Fibroblast of lung (primary cell): Measurements from ENCODE around the gene URI1. TPM values are rescaled to one million over a fixed set of nuclear protein-coding genes. Genes with fewer than 3 reads are reported as not detected.
"Not testable (repeated sequence)": the region's sequence is repeated elsewhere in the genome, so short reads cannot be mapped to it uniquely, and the experiment has no call there.

Experiments used
- DNase-seq, 2 donors: peaks; one replicate each; pipeline versions ENCODE4 v3.0.0 to v3.0.0-alpha.2; 2010; ENCODE audit warnings: low read depth in 2 of 2
- H2AFZ ChIP-seq: 2 replicates; pipeline ENCODE4 v1.5.1; 2012; ENCODE audit warnings: low read length, control low read depth, inconsistent platforms
- H3K27ac ChIP-seq: 2 replicates; pipeline ENCODE4 v1.5.1; 2011; ENCODE audit warnings: low read length, control low read depth; ENCODE audit not compliant: insufficient read depth
- H3K27me3 ChIP-seq: 2 replicates; pipeline ENCODE4 v1.5.1; 2011; ENCODE audit warnings: mild to moderate bottlenecking, low read length; ENCODE audit not compliant: control insufficient read depth, insufficient read depth
- H3K36me3 ChIP-seq: 2 replicates; pipeline ENCODE4 v1.5.1; 2011; ENCODE audit warnings: low read length; ENCODE audit not compliant: control insufficient read depth, insufficient read depth
- H3K4me1 ChIP-seq: 2 replicates; pipeline ENCODE4 v1.5.1; 2011; ENCODE audit warnings: low read length; ENCODE audit not compliant: control insufficient read depth, insufficient read depth; ENCODE audit errors: extremely low read depth
- H3K4me2 ChIP-seq: 2 replicates; pipeline ENCODE4 v1.5.1; 2011; ENCODE audit warnings: low read length, control low read depth; ENCODE audit not compliant: insufficient read depth; ENCODE audit errors: extremely low read depth
- H3K4me3 ChIP-seq, 4 experiments: fragments of 200-600 bp in 1 of 4; sonication (generic) in 1 of 4; replicated peaks in 1 of 4; 2 replicates each; pipeline ENCODE4 v1.5.1; 2011 to 2016; ENCODE audit warnings: low read length in 4 of 4, low read depth in 3 of 4, mild to moderate bottlenecking in 3 of 4, control low read depth in 2 of 4, inconsistent platforms in 1 of 4, mixed read lengths in 1 of 4; ENCODE audit not compliant: insufficient read depth in 1 of 4; ENCODE audit errors: control extremely low read depth in 1 of 4
- H3K79me2 ChIP-seq: 2 replicates; pipeline ENCODE4 v1.5.1; 2012; ENCODE audit warnings: mild to moderate bottlenecking, low read length, inconsistent platforms; ENCODE audit not compliant: control insufficient read depth, insufficient read depth
- H3K9ac ChIP-seq: 2 replicates; pipeline ENCODE4 v1.5.1; 2011; ENCODE audit warnings: mild to moderate bottlenecking, low read length, control low read depth; ENCODE audit not compliant: insufficient read depth
- H3K9me3 ChIP-seq: 2 replicates; pipeline ENCODE4 v1.5.1; 2012; ENCODE audit warnings: low read depth, low read length; ENCODE audit not compliant: control insufficient read depth, insufficient read depth
- H4K20me1 ChIP-seq: 2 replicates; pipeline ENCODE4 v1.5.1; 2011; ENCODE audit warnings: low read length; ENCODE audit not compliant: control insufficient read depth, insufficient read depth; ENCODE audit errors: extremely low read depth
- CTCF ChIP-seq, 2 donors: IDR thresholded peaks in 1 of 2; conservative IDR thresholded peaks in 1 of 2; 1 replicate in 1 of 2; 2 replicates in 1 of 2; pipeline ENCODE4 v1.5.1; 2011 to 2012; ENCODE audit warnings: low read length in 2 of 2, control low read depth in 1 of 2, inconsistent platforms in 1 of 2, low read depth in 1 of 2, mild to moderate bottlenecking in 1 of 2
- EZH2 ChIP-seq: IDR thresholded peaks from 2 replicates; pipeline ENCODE4 v1.5.1; 2012; ENCODE audit warnings: low read length, control low read depth, mild to moderate bottlenecking; ENCODE audit errors: missing control alignments
- polyA plus RNA-seq, 2 donors: library from polyadenylated mRNA; depleted of rRNA in 1 of 2; stranded (reverse) in 1 of 2; unstranded in 1 of 2; fragments of >200 nt; gene quantifications; 2 replicates each; pipeline ENCODE4 v1.2.1, GENCODE V29; 2011 to 2012; ENCODE audit warnings: missing spikeins in 1 of 2
- total RNA-seq: library from RNA; depleted of rRNA; stranded (reverse); fragments of >200 nt; gene quantifications from 2 replicates; pipeline ENCODE4 v1.2.1, GENCODE V29; 2014

URI1 gene
- total and polyA plus RNA-seq, 2 donors (not counting 1 experiment from before 2014, with no cell fraction given): 62.6 to 77.4 TPM

GRCh38 chr19:29914933-29915332 is 27.1 kb upstream of the URI1 start:
- TF ChIP-seq EZH2 (no peak), CTCF (conservative IDR thresholded peaks at IDR 0.05 in 1 of 2, IDR thresholded peaks at IDR 0.05 in 1 of 2; ENCODE audit: low read depth in 1 of 2, low read length in 2 of 2) (no peak)
- no peak overlapping the region for H2AFZ ChIP-seq
- no peaks in the 10 kb centered on the region for H3K27me3 ChIP-seq
- H3K4me3 ChIP-seq: no peak overlapping the region
- no peak overlapping the region for H3K4me2 ChIP-seq
- no peaks in the 10 kb centered on the region for H3K4me1 ChIP-seq
- H3K27ac ChIP-seq: no peak overlapping the region
- H3K9me3 ChIP-seq: no peaks in the 10 kb centered on the region
- H3K36me3 ChIP-seq: no peaks in the 10 kb centered on the region
- no peaks in the 10 kb centered on the region for H4K20me1 ChIP-seq
- DNase-seq: no peak
- no peaks in the 10 kb centered on the region for H3K79me2 ChIP-seq
- H3K9ac ChIP-seq: no peak overlapping the region

GRCh38 chr19:29915832-29916231 is 26.2 kb upstream of the URI1 start:
- not testable (repeated sequence) for H3K36me3 ChIP-seq, H3K27me3 ChIP-seq, H2AFZ ChIP-seq, H3K9ac ChIP-seq, H3K27ac ChIP-seq, H3K4me2 ChIP-seq, H3K4me1 ChIP-seq, H4K20me1 ChIP-seq, H3K4me3 ChIP-seq, H3K79me2 ChIP-seq, DNase-seq, H3K9me3 ChIP-seq

- no peak overlapping the region for H3K27ac ChIP-seq
- no peak overlapping the region for H2AFZ ChIP-seq
- no peak for DNase-seq
- H3K9ac ChIP-seq: no peak overlapping the region
- no peak for TF ChIP-seq EZH2
- TF ChIP-seq CTCF (conservative IDR thresholded peaks at IDR 0.05 in 1 of 2, IDR thresholded peaks at IDR 0.05 in 1 of 2; ENCODE audit: low read depth in 1 of 2, low read length in 2 of 2): no peak
- no peaks in the 10 kb centered on the region for H3K9me3 ChIP-seq
- no peaks in the 10 kb centered on the region for H3K4me1 ChIP-seq
- H4K20me1 ChIP-seq: no peaks in the 10 kb centered on the region
- no peak overlapping the region for H3K4me3 ChIP-seq
- H3K79me2 ChIP-seq: no peaks in the 10 kb centered on the region
- no peaks in the 10 kb centered on the region for H3K27me3 ChIP-seq
- H3K36me3 ChIP-seq: no peaks in the 10 kb centered on the region
- no peak overlapping the region for H3K4me2 ChIP-seq
These were observed 24.1 kb upstream of the URI1 start for GRCh38 chr19:29917911-29918310.
